Measurements from ENCODE around the gene CREG1.

The CREG1 gene

DNA sequence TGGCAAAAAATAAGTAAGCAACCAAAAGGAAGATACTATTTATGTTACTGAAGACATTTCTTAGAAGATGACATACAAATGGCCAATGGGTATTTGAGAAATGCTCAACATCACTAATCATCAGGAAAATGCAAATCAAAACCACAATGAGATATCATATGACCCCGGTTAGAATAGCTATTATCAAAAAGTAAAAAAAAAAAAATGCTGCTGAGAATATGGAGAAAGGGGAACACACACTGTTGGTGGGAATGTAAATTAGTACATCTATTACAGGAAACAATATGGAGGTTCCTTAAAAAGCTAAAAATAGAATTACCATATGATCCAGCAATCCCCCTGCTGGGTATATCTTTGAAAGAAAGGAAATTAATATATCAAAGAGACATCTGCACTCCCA lies 34.3 kb upstream of the CREG1 start:
- no peaks in the 10 kb centered on the region for H3K79me2 ChIP-seq (ENCODE audit: insufficient read depth, low read depth)
- H3K36me3 ChIP-seq (ENCODE audit: insufficient read depth): no peaks in the 10 kb centered on the region
- TF ChIP-seq, protein P1, sequence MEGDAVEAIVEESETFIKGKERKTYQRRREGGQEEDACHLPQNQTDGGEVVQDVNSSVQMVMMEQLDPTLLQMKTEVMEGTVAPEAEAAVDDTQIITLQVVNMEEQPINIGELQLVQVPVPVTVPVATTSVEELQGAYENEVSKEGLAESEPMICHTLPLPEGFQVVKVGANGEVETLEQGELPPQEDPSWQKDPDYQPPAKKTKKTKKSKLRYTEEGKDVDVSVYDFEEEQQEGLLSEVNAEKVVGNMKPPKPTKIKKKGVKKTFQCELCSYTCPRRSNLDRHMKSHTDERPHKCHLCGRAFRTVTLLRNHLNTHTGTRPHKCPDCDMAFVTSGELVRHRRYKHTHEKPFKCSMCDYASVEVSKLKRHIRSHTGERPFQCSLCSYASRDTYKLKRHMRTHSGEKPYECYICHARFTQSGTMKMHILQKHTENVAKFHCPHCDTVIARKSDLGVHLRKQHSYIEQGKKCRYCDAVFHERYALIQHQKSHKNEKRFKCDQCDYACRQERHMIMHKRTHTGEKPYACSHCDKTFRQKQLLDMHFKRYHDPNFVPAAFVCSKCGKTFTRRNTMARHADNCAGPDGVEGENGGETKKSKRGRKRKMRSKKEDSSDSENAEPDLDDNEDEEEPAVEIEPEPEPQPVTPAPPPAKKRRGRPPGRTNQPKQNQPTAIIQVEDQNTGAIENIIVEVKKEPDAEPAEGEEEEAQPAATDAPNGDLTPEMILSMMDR (conservative IDR thresholded peaks at IDR 0.05; ENCODE audit: low read depth, low read length): no peak
- H3K27ac ChIP-seq: no peak overlapping the region
- H3K4me1 ChIP-seq (ENCODE audit: low read depth, poor library complexity, severe bottlenecking): no peaks in the 10 kb centered on the region
- no peaks in the 10 kb centered on the region for H3K27me3 ChIP-seq (ENCODE audit: insufficient read depth, low read depth)
- H3K4me2 ChIP-seq: no peak overlapping the region
- no peaks in the 10 kb centered on the region for H4K20me1 ChIP-seq (ENCODE audit: insufficient read depth)
- no peak overlapping the region for H3K4me3 ChIP-seq (IDR thresholded peaks at IDR 0.05; ENCODE audit: insufficient read depth, low read depth, low read length)
- no peak overlapping the region for H3K9ac ChIP-seq
- H2AFZ ChIP-seq (ENCODE audit: low read depth): no peak overlapping the region

- Histone ChIP-seq H3K79me2 (ENCODE audit: insufficient read depth, low read depth) (no peaks in the 10 kb centered on the region), H3K4me3 (IDR thresholded peaks at IDR 0.05; ENCODE audit: insufficient read depth, low read depth, low read length) (no peak overlapping the region), H3K4me1 (ENCODE audit: low read depth, poor library complexity, severe bottlenecking) (no peaks in the 10 kb centered on the region), H2AFZ (ENCODE audit: low read depth) (no peak overlapping the region), H3K4me2 (no peak overlapping the region), H3K27me3 (ENCODE audit: insufficient read depth, low read depth) (no peaks in the 10 kb centered on the region), H4K20me1 (ENCODE audit: insufficient read depth) (no peaks in the 10 kb centered on the region), H3K9ac (no peak overlapping the region), H3K36me3 (ENCODE audit: insufficient read depth) (no peaks in the 10 kb centered on the region), H3K27ac (no peak overlapping the region)
- TF ChIP-seq, protein P1 (conservative IDR thresholded peaks at IDR 0.05; ENCODE audit: low read depth, low read length): no peak
Observed at GRCh38 chr1:167587342-167587741, 33.8 kb upstream of the CREG1 start.

GRCh38 chr1:167584581-167584980 lies 31.0 kb upstream of the CREG1 start:
- Histone ChIP-seq H3K27ac (no peak overlapping the region), H4K20me1 (ENCODE audit: insufficient read depth) (no peaks in the 10 kb centered on the region), H2AFZ (ENCODE audit: low read depth) (no peak overlapping the region), H3K4me2 (no peak overlapping the region), H3K4me1 (ENCODE audit: low read depth, poor library complexity, severe bottlenecking) (no peaks in the 10 kb centered on the region), H3K79me2 (ENCODE audit: insufficient read depth, low read depth) (no peaks in the 10 kb centered on the region), H3K36me3 (ENCODE audit: insufficient read depth) (no peaks in the 10 kb centered on the region), H3K27me3 (ENCODE audit: insufficient read depth, low read depth) (no peaks in the 10 kb centered on the region), H3K4me3 (IDR thresholded peaks at IDR 0.05; ENCODE audit: insufficient read depth, low read depth, low read length) (no peak overlapping the region), H3K9ac (no peak overlapping the region)
- TF ChIP-seq, protein P1 (conservative IDR thresholded peaks at IDR 0.05; ENCODE audit: low read depth, low read length): no peak

DNA sequence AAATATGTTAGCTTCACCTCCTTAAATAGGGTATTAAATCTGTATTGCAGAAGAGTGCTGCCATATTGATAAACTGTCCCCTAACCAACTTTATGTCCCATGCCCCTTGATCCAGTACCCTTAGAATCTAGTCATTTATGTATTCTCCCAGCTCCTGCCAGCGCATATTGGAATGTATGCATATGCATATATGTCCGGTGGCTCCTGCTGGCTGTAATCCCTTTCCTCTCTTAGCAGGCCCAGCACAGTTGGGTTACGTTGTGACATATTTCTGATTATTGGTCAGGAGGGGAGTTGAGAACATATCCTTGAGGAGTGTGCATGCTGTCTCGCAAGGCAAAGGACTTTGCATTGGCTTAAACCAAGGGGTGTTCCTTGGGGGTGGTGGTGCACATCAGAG lies 29.2 kb upstream of the CREG1 start:
- H4K20me1 ChIP-seq (ENCODE audit: insufficient read depth): no peaks in the 10 kb centered on the region
- H3K4me1 ChIP-seq (ENCODE audit: low read depth, poor library complexity, severe bottlenecking): no peaks in the 10 kb centered on the region
- H3K27me3 ChIP-seq (ENCODE audit: insufficient read depth, low read depth): no peaks in the 10 kb centered on the region
- no peak overlapping the region for H3K27ac ChIP-seq
- H3K9ac ChIP-seq: no peak overlapping the region
- H2AFZ ChIP-seq (ENCODE audit: low read depth): no peak overlapping the region
- no peaks in the 10 kb centered on the region for H3K36me3 ChIP-seq (ENCODE audit: insufficient read depth)
- H3K4me2 ChIP-seq: no peak overlapping the region
- no peaks in the 10 kb centered on the region for H3K79me2 ChIP-seq (ENCODE audit: insufficient read depth, low read depth)
- TF ChIP-seq, protein P1 (conservative IDR thresholded peaks at IDR 0.05; ENCODE audit: low read depth, low read length): no peak
- no peak overlapping the region for H3K4me3 ChIP-seq (IDR thresholded peaks at IDR 0.05; ENCODE audit: insufficient read depth, low read depth, low read length)
